Stimulated activated CD8-positive, alpha-beta memory T cell treated with anti-CD3 and anti-CD28 coated beads, Interleukin-7, amount 100 ng/mL, for 24 hours (primary cell): ENCODE results near the gene AGAP1.

ENCODE experiments used
- DNase-seq: peaks from one replicate; pipeline ENCODE4 v3.0.0-alpha.2; 2020; ENCODE audit warnings: low read depth

AGAP1 gene

GRCh38 chr2:235768606-235769005 lies 274.8 kb downstream of the AGAP1 start:
- no peak for DNase-seq

GRCh38 chr2:235769046-235769445 lies 275.2 kb downstream of the AGAP1 start:
- no peak for DNase-seq

- DNase-seq = no peak
These were observed 277.3 kb downstream of the AGAP1 start for GRCh38 chr2:235770909-235771820.

- DNase-seq = no peak
These were observed 279.5 kb downstream of the AGAP1 start for GRCh38 chr2:235773188-235773928.

GRCh38 chr2:235774153-235774870 lies 280.5 kb downstream of the AGAP1 start:
- no peak for DNase-seq

GRCh38 chr2:235776531-235776930 lies 282.7 kb downstream of the AGAP1 start:
- no peak for DNase-seq

- DNase-seq = peak; percentile 16
These were observed 285.6 kb downstream of the AGAP1 start for GRCh38 chr2:235779444-235779896.

GRCh38 chr2:235780401-235780800 lies 286.6 kb downstream of the AGAP1 start:
- no peak for DNase-seq

- no peak for DNase-seq
These were observed 287.9 kb downstream of the AGAP1 start for GRCh38 chr2:235781775-235782174.

GRCh38 chr2:235784788-235785187 lies 290.9 kb downstream of the AGAP1 start:
- no peak for DNase-seq

GRCh38 chr2:235789552-235789951 lies 295.7 kb downstream of the AGAP1 start:
- DNase-seq = no peak

GRCh38 chr2:235793163-235793752 lies 299.4 kb downstream of the AGAP1 start:
- DNase-seq = no peak

GRCh38 chr2:235799281-235799680 lies 305.4 kb downstream of the AGAP1 start:
- no peak for DNase-seq

GRCh38 chr2:235802542-235802941 lies 308.7 kb downstream of the AGAP1 start:
- DNase-seq = no peak

- DNase-seq = no peak
These were observed 309.2 kb downstream of the AGAP1 start for GRCh38 chr2:235803028-235803427.

- no peak for DNase-seq
These were observed 310.8 kb downstream of the AGAP1 start for GRCh38 chr2:235804676-235805075.

GRCh38 chr2:235806986-235807750 lies 313.3 kb downstream of the AGAP1 start:
- DNase-seq = no peak

GRCh38 chr2:235808366-235808765 lies 314.5 kb downstream of the AGAP1 start:
- no peak for DNase-seq

GRCh38 chr2:235810252-235810651 lies 316.4 kb downstream of the AGAP1 start:
- no peak for DNase-seq

- no peak for DNase-seq
These were observed 317.0 kb downstream of the AGAP1 start for GRCh38 chr2:235810846-235811245.
